AG04450 (cell line): ENCODE results near the gene KCTD16. TPM values are rescaled to one million over a fixed set of nuclear protein-coding genes. Genes with fewer than 3 reads are reported as not detected.

Source experiments
- CTCF ChIA-PET: fragments of 300-600, 350-600 bp; formaldehyde crosslinking; extraction: SDS; loops from one replicate; lab custom pipeline; 2022; ENCODE audit warnings: antibody characterized with exemption, inconsistent platforms; lab: Charles Lee
- POLR2A ChIA-PET: fragments of 350-600 bp; formaldehyde crosslinking; extraction: SDS; loops from one replicate; lab custom pipeline; 2021; ENCODE audit warnings: antibody characterized with exemption, inconsistent platforms; lab: Yijun Ruan, JAX
- DNase-seq: peaks from one replicate; pipeline ENCODE4 v3.0.0-alpha.2; 2011; ENCODE audit warnings: low read depth, low spot score
- H3K27ac ChIP-seq: one replicate; pipeline ENCODE4 v1.5.1; 2012; ENCODE audit warnings: low read depth, low read length, control low read depth
- H3K27me3 ChIP-seq: one replicate; pipeline ENCODE4 v1.6.0; 2012; ENCODE audit warnings: low read length; ENCODE audit not compliant: control insufficient read depth, insufficient read depth
- H3K4me3 ChIP-seq: 2 replicates; pipeline ENCODE4 v1.5.1; 2011; ENCODE audit warnings: mild to moderate bottlenecking, low read depth, low read length, control low read depth
- H3K9me3 ChIP-seq: 2 replicates; pipeline ENCODE4 v1.5.1; 2012; ENCODE audit warnings: low read length; ENCODE audit not compliant: control insufficient read depth, insufficient read depth
- CTCF ChIP-seq: IDR thresholded peaks from 2 replicates; pipeline ENCODE4 v1.5.1; 2011; ENCODE audit warnings: low read depth, low read length, control low read depth, inconsistent platforms
- polyA plus RNA-seq: library from polyadenylated mRNA; depleted of rRNA; stranded (reverse); fragments of >200 nt; gene quantifications from 2 replicates; pipeline ENCODE4 v1.2.3, GENCODE V29; 2011

KCTD16 gene
- polyA plus RNA-seq, 1 experiment = 0.38 TPM

DNA sequence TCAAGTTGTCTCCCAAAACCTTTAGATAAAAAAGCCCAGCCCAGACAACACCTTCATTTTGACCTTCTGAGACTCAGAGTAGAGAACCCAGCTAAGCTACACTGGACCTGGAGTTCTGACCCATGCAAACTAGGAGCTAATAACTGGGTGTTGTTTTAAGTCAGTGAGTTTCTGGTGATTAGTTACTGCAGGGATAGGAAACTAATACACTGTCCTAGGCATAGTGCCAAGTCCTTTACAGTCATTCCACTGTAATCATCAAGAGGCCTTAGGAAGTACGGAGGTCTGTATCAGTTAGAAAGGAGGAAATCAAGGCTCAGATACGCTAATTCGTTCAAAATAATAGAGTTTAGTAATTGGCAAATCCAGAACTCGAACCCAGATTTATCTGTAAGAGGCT is 197.9 kb downstream of the KCTD16 start:
- Histone ChIP-seq H3K27me3 (no peaks in the 10 kb centered on the region), H3K9me3 (no peaks in the 10 kb centered on the region), H3K4me3 (no peak overlapping the region), H3K27ac (no peak overlapping the region)
- ChIA-PET CTCF (no interaction called here), POLR2A (no interaction called here)
- TF ChIP-seq CTCF = no peak
- no peak for DNase-seq

GRCh38 chr5:144369006-144369405 is 198.3 kb downstream of the KCTD16 start:
- ChIA-PET POLR2A (no interaction called here), CTCF (no interaction called here)
- H3K27ac ChIP-seq = no peak overlapping the region
- no peak for TF ChIP-seq CTCF
- H3K9me3 ChIP-seq = no peaks in the 10 kb centered on the region
- no peak for DNase-seq
- no peaks in the 10 kb centered on the region for H3K27me3 ChIP-seq
- H3K4me3 ChIP-seq = no peak overlapping the region

- Histone ChIP-seq H3K27me3 (no peaks in the 10 kb centered on the region), H3K27ac (no peak overlapping the region), H3K4me3 (no peak overlapping the region), H3K9me3 (no peaks in the 10 kb centered on the region)
- no peak for DNase-seq
- POLR2A ChIA-PET = no interaction called here
- TF ChIP-seq CTCF = no peak
- CTCF ChIA-PET = no interaction called here
Measured at GRCh38 chr5:144370273-144370672, 199.6 kb downstream of the KCTD16 start.

- ChIA-PET POLR2A (no interaction called here), CTCF (no interaction called here)
- Histone ChIP-seq H3K4me3 (no peak overlapping the region), H3K27ac (no peak overlapping the region), H3K27me3 (no peaks in the 10 kb centered on the region), H3K9me3 (no peaks in the 10 kb centered on the region)
- TF ChIP-seq CTCF = no peak
- no peak for DNase-seq
Measured at GRCh38 chr5:144374637-144375036, 204.0 kb downstream of the KCTD16 start.

- no peak for DNase-seq
- H3K4me3 ChIP-seq = no peak overlapping the region
- no peaks in the 10 kb centered on the region for H3K27me3 ChIP-seq
- no peak overlapping the region for H3K27ac ChIP-seq
- ChIA-PET CTCF (no interaction called here), POLR2A (no interaction called here)
- no peaks in the 10 kb centered on the region for H3K9me3 ChIP-seq
- TF ChIP-seq CTCF = no peak
Measured at GRCh38 chr5:144377207-144377606, 206.5 kb downstream of the KCTD16 start.
